VCaP (cell line): Measurements from ENCODE around the gene BTF3.
"Not testable (repeated sequence)": the region's sequence is repeated elsewhere in the genome, so short reads cannot be mapped to it uniquely, and the experiment has no call there.

Source experiments
- H3K27ac ChIP-seq: fragments of 450-650 bp; 2 replicates; pipeline ENCODE4 v1.5.1; 2017
- TF ChIP-seq, protein P1 (sequence below): fragments of 450-650 bp; conservative IDR thresholded peaks from 2 replicates; pipeline ENCODE4 v1.5.1; 2017; ENCODE audit warnings: mild to moderate bottlenecking, moderate library complexity

The BTF3 gene

DNA sequence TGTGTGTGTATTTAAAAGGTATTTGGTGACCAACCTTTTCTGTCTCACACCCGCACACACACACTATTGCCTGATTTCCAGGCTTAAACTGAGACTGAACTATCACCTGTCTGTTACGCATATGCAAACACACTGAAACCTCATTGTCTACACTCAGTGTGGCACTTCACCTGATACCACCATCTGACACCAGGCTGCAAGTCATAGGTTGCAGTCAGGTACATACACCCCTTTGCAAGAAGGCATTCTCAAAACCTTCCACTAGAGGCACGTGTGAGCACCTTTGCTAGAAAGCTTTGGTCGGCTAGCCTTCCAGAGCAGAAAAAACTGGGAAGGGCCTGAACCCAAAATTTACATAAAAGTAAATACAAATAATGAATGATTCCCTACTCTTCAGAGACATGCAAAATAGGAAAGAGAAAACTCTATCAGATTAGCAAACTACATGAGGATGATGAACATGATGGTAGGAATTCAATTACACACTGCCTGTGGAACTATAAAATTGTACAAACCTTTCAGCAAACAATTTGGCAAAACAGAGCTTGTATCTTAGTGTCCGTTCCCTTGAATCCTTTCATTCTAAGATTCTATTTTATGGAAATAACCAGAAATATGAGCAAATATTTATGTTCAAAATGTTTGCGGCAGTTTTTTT is 43.7 kb upstream of the BTF3 start:
- TF ChIP-seq, protein P1, sequence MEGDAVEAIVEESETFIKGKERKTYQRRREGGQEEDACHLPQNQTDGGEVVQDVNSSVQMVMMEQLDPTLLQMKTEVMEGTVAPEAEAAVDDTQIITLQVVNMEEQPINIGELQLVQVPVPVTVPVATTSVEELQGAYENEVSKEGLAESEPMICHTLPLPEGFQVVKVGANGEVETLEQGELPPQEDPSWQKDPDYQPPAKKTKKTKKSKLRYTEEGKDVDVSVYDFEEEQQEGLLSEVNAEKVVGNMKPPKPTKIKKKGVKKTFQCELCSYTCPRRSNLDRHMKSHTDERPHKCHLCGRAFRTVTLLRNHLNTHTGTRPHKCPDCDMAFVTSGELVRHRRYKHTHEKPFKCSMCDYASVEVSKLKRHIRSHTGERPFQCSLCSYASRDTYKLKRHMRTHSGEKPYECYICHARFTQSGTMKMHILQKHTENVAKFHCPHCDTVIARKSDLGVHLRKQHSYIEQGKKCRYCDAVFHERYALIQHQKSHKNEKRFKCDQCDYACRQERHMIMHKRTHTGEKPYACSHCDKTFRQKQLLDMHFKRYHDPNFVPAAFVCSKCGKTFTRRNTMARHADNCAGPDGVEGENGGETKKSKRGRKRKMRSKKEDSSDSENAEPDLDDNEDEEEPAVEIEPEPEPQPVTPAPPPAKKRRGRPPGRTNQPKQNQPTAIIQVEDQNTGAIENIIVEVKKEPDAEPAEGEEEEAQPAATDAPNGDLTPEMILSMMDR, result peak; percentile 84
- H3K27ac ChIP-seq, result no peak overlapping the region

- H3K27ac ChIP-seq, result not testable (repeated sequence)
Measured at GRCh38 chr5:73456462-73456861, 41.8 kb upstream of the BTF3 start.

DNA sequence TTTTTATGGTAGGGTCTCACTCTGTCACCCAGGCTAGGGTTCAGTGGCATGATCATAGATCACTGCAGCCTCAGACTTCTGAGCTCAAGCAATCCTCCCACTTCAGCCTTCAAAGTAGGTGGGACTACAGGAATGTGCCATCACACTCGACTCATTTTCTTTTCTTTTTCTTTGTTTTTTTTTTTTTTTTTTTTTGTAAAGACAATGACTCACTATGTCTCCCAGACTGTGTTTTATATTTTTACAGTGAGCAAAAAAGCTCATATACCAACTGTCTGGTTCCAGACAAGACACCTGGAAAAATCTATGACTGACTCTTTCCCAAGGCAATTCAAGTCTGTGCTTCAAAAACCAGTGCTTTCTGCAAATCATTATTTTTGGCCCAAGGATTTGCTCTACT is 38.9 kb upstream of the BTF3 start:
- TF ChIP-seq, protein P1, result no peak

DNA sequence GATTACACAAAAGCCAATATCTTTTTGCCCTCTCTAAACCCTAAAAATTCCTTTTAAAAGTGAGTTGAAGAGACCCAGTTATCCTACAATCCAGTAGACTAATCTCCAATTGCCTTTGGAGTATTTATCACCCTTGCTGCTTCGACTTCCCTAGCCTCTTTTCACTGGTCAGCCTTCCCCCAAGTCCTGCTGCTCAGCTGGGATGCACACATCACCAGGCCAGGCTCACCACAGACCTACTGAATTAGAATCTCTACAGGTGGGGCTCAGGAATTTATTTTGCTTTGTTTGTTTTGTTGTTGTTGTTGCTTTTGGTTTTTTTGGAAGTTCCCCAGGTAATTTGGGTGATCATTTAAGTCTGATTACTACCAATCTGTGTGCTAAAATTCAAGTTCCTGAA is 38.1 kb upstream of the BTF3 start:
- TF ChIP-seq, protein P1, result no peak
- H3K27ac ChIP-seq, result no peak overlapping the region

More for the DNA sequence above, 38.9 kb upstream of the BTF3 start:
- H3K27ac ChIP-seq, result no peak overlapping the region

- TF ChIP-seq, protein P1, result no peak
- no peak overlapping the region for H3K27ac ChIP-seq
Measured at GRCh38 chr5:73464016-73464745, 34.1 kb upstream of the BTF3 start.

- not testable (repeated sequence) for H3K27ac ChIP-seq
Measured at GRCh38 chr5:73468638-73469037, 29.6 kb upstream of the BTF3 start.

DNA sequence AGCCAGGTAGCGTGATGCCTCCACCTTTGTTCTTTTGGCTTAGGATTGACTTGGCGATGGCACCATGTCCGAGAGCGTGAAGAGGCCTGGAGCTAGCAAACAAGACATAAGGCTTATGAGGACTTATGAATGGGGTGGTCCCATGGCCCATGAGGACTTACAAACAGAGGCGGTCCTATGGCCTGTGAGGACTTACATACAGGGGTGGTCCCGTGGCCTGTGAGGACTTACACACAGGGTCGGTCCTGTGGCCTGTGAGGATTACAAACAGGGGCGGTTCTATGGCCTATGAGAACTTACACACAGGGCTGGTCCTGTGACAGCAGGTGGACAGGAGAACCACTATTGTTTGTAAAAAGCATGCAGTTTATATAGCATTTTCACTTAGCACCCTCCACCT is 28.4 kb upstream of the BTF3 start:
- H3K27ac ChIP-seq, result no peak overlapping the region

DNA sequence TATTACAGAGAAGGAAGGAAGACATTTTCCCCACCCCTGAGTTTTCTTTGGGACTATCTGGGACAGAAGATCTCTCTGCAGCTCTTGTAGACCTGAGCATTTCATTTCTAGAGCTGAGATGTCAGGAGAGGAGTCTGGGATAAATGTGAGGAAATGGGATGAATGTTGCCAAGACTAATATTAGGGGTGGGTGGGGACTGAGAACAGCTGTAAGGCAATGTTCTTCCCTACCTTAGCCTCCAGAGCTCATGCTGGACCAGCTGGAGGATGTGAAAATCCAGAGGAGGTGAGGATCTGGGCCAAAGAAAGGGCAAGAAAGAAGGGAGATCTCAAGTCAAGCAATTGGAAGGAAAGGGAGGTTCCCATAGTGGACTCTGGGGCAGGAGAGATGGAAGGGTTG is 26.6 kb upstream of the BTF3 start:
- TF ChIP-seq, protein P1, result no peak
- H3K27ac ChIP-seq, result no peak overlapping the region

More for the DNA sequence above, 28.4 kb upstream of the BTF3 start:
- TF ChIP-seq, protein P1, result no peak
